Nephron progenitor cell (in vitro differentiated cells): ENCODE measurements around the gene CCNY.

Experiments
- DNase-seq: peaks from one replicate; pipeline ENCODE4 v3.0.0; 2021
- H3K27ac Mint-ChIP-seq: 2 replicates; pipeline ENCODE4 v1.8.0; 2021; ENCODE audit warnings: mild to moderate bottlenecking, moderate library complexity, mixed read lengths
- H3K27me3 Mint-ChIP-seq: 2 replicates; pipeline ENCODE4 v1.8.0; 2021; ENCODE audit warnings: mild to moderate bottlenecking, low read depth, mixed read lengths; ENCODE audit not compliant: poor library complexity
- H3K36me3 Mint-ChIP-seq: 2 replicates; pipeline ENCODE4 v1.8.0; 2021; ENCODE audit warnings: low read depth, mixed read lengths
- H3K4me1 Mint-ChIP-seq: 2 replicates; pipeline ENCODE4 v1.8.0; 2021; ENCODE audit warnings: mixed read lengths
- H3K4me3 Mint-ChIP-seq: 2 replicates; pipeline ENCODE4 v1.8.0; 2021; ENCODE audit warnings: mild to moderate bottlenecking, moderate library complexity, mixed read lengths
- H3K9me3 Mint-ChIP-seq: 2 replicates; pipeline ENCODE4 v1.8.0; 2021; ENCODE audit warnings: mild to moderate bottlenecking, moderate library complexity, mixed read lengths
- CTCF ChIP-seq: fragments of 200-600 bp; sonication (generic); IDR thresholded peaks from 2 replicates; pipeline ENCODE4 v1.5.0; 2021; ENCODE audit warnings: antibody characterized with exemption

Gene CCNY

GRCh38 chr10:35467186-35467585 lies 130.9 kb downstream of the CCNY start:
- Mint-ChIP-seq H3K9me3 (no peaks in the 10 kb centered on the region), H3K27me3 (no peaks in the 10 kb centered on the region), H3K27ac (no peak overlapping the region), H3K36me3 (no peaks in the 10 kb centered on the region), H3K4me3 (no peak overlapping the region), H3K4me1 (peaks cover 23% of the 10 kb centered on the region)
- no peak for DNase-seq
- no peak for TF ChIP-seq CTCF

GRCh38 chr10:35470248-35470924 lies 134.1 kb downstream of the CCNY start:
- Mint-ChIP-seq H3K9me3 (peaks cover 18% of the 10 kb centered on the region), H3K4me3 (no peak overlapping the region), H3K27ac (peak overlapping the region; percentile 0), H3K27me3 (no peaks in the 10 kb centered on the region), H3K4me1 (peaks cover 28% of the 10 kb centered on the region), H3K36me3 (peaks cover 11% of the 10 kb centered on the region)
- DNase-seq = no peak
- TF ChIP-seq CTCF = no peak

GRCh38 chr10:35470925-35471315 lies 134.6 kb downstream of the CCNY start:
- Mint-ChIP-seq H3K9me3 (peaks cover 19% of the 10 kb centered on the region), H3K4me3 (no peak overlapping the region), H3K4me1 (peaks cover 28% of the 10 kb centered on the region), H3K27me3 (no peaks in the 10 kb centered on the region), H3K36me3 (peaks cover 11% of the 10 kb centered on the region), H3K27ac (peak overlapping the region; percentile 0)
- DNase-seq = no peak
- TF ChIP-seq CTCF = no peak

- H3K27me3 Mint-ChIP-seq = no peaks in the 10 kb centered on the region
- peaks cover 24% of the 10 kb centered on the region for H3K9me3 Mint-ChIP-seq
- H3K4me3 Mint-ChIP-seq = no peak overlapping the region
- H3K27ac Mint-ChIP-seq = no peak overlapping the region
- peaks cover 28% of the 10 kb centered on the region for H3K4me1 Mint-ChIP-seq
- TF ChIP-seq CTCF = no peak
- peaks cover 16% of the 10 kb centered on the region for H3K36me3 Mint-ChIP-seq
- no peak for DNase-seq
Measured at GRCh38 chr10:35471435-35471834, 135.1 kb downstream of the CCNY start.

GRCh38 chr10:35480142-35480541 lies 143.8 kb downstream of the CCNY start:
- H3K27ac Mint-ChIP-seq = peak overlapping the region; percentile 88
- no peaks in the 10 kb centered on the region for H3K27me3 Mint-ChIP-seq
- TF ChIP-seq CTCF = no peak
- H3K36me3 Mint-ChIP-seq = peaks cover 23% of the 10 kb centered on the region
- peaks cover 21% of the 10 kb centered on the region for H3K4me1 Mint-ChIP-seq
- no peak for DNase-seq
- H3K9me3 Mint-ChIP-seq = peaks cover 15% of the 10 kb centered on the region
- H3K4me3 Mint-ChIP-seq = no peak overlapping the region

GRCh38 chr10:35481413-35481812 lies 145.1 kb downstream of the CCNY start:
- no peak for DNase-seq
- Mint-ChIP-seq H3K9me3 (peaks cover 8% of the 10 kb centered on the region), H3K36me3 (peaks cover 27% of the 10 kb centered on the region), H3K4me3 (no peak overlapping the region), H3K4me1 (peaks cover 21% of the 10 kb centered on the region), H3K27me3 (no peaks in the 10 kb centered on the region), H3K27ac (peak overlapping the region; percentile 46)
- TF ChIP-seq CTCF = no peak
